Panc1 (cell line): ENCODE results near the gene EGFR.

Experiments
- TCF7L2 ChIP-seq: IDR thresholded peaks from 2 replicates; pipeline ENCODE4 v1.6.1; 2011; ENCODE audit warnings: mild to moderate bottlenecking, low read depth, low read length, inconsistent platforms
- TF ChIP-seq, protein P1 (sequence below): fragments of 450-650 bp; IDR thresholded peaks from 2 replicates; pipeline ENCODE4 v1.5.1; 2017; ENCODE audit warnings: mild to moderate bottlenecking

DNA sequence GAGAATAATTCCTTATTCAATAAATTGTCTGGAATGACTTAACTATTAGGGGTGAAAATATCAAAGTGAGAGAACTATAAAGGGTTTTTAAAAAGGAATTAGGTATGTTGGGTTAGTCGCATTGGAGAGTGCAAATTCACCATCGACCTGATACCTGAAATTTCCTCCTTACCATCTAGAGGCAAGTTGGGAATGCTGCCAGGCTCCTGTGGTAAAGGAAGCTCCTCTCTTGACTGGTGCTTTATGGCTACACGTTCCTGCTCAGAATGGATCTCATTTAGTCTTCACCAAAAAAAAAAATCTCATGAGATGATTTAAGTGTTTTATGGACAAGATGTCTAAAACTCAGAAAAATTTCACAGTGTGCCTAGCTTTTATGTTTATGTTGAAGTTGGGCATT is 129.8 kb downstream of the EGFR start:
- TF ChIP-seq, protein P1, sequence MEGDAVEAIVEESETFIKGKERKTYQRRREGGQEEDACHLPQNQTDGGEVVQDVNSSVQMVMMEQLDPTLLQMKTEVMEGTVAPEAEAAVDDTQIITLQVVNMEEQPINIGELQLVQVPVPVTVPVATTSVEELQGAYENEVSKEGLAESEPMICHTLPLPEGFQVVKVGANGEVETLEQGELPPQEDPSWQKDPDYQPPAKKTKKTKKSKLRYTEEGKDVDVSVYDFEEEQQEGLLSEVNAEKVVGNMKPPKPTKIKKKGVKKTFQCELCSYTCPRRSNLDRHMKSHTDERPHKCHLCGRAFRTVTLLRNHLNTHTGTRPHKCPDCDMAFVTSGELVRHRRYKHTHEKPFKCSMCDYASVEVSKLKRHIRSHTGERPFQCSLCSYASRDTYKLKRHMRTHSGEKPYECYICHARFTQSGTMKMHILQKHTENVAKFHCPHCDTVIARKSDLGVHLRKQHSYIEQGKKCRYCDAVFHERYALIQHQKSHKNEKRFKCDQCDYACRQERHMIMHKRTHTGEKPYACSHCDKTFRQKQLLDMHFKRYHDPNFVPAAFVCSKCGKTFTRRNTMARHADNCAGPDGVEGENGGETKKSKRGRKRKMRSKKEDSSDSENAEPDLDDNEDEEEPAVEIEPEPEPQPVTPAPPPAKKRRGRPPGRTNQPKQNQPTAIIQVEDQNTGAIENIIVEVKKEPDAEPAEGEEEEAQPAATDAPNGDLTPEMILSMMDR = no peak
- TF ChIP-seq TCF7L2 = no peak
